ENCODE results near the gene TDG.

DNA sequence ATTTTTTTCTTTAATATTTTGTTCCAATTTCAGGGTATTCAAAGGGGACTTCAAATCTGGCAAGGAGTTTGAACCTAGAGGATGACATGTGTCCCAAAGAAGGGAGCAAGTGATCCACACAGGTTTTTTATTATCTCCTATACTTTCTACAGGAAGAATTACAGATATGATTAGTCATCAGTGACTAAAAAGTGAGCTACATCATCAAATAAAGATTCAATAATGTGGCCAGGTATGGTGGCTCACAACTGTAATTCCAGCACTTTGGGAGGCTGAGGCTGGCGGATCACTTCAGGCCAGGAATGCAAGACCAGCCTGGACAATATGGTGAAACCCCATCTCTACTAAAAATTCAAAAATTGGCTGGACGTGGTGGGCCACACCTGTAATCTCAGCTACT lies 60.1 kb downstream of the TDG start:
- TF ChIP-seq POLR2A (IDR thresholded peaks at IDR 0.05): no peak
- TF ChIP-seq, protein P1, sequence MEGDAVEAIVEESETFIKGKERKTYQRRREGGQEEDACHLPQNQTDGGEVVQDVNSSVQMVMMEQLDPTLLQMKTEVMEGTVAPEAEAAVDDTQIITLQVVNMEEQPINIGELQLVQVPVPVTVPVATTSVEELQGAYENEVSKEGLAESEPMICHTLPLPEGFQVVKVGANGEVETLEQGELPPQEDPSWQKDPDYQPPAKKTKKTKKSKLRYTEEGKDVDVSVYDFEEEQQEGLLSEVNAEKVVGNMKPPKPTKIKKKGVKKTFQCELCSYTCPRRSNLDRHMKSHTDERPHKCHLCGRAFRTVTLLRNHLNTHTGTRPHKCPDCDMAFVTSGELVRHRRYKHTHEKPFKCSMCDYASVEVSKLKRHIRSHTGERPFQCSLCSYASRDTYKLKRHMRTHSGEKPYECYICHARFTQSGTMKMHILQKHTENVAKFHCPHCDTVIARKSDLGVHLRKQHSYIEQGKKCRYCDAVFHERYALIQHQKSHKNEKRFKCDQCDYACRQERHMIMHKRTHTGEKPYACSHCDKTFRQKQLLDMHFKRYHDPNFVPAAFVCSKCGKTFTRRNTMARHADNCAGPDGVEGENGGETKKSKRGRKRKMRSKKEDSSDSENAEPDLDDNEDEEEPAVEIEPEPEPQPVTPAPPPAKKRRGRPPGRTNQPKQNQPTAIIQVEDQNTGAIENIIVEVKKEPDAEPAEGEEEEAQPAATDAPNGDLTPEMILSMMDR (IDR thresholded peaks at IDR 0.05): no peak

Data from lower leg skin (tissue), 3 donors.